Measurements from ENCODE around the gene ACTRT2.

The ACTRT2 gene

DNA sequence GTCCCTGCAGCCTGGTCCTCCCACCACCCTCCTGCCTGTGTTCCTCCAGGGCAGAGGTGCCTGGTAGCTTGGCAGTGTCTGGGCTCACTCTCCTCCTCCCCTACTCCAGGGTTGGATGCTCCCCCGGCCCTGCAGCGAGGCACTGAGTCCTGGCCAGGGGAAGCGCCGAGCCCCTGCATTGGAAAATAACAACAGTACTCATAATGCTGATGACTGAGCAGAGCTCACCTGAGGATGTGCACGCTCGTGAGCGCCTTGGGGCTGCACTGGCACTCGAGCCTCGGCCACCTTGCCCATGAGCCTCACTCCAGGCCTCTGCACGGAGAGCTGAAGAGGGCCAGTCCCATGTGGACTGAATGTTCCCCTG lies 6.0 kb upstream of the ACTRT2 start:
- TF ChIP-seq CTCF (IDR thresholded peaks at IDR 0.05), result no peak
- Histone ChIP-seq H3K27ac (no peak overlapping the region), H3K4me3 (no peak overlapping the region)
- no peak for DNase-seq (ENCODE audit: low spot score)

GRCh38 chr1:3015744-3016143 lies 5.5 kb upstream of the ACTRT2 start:
- TF ChIP-seq CTCF (IDR thresholded peaks at IDR 0.05), result no peak
- Histone ChIP-seq H3K4me3 (no peak overlapping the region), H3K27ac (no peak overlapping the region)
- no peak for DNase-seq (ENCODE audit: low spot score)

DNA sequence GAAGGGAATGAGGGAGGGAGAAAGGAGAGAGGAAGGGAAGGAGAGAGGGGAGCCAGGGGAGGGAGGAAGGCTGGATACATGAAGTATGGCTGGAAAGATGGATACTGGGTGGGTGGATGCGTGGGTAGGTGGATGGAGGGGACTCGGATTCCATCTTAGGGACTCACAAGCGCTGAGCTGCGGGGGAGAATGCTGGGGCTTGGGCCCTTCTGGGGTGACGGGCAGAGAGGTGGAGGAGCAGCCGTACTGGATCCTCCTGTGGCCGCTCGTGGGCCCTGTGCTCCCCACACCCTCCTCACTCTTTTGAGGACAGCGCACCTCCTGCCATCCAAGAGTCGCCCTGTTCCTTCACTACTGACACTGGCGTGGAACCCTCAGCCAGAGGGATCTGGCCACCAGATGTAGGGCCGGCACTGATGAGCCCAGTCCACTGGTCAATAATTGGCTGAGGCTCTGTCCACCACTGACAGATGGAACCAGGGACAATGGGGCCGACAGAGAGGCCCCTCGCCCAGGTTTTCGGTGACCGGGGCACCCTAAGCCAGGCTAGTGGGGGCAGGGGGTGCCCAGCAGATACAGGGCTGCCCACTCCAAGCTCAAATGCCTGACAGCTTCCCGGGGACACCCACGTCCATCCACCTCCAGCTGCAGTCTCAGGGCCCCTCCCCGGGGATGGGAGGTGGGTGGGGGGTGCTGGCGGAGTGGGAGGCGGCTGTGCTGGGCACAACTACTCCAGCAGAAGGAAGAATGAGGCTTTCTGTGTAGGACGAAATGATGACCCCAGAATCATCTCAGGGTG lies 4.4 kb upstream of the ACTRT2 start:
- Histone ChIP-seq H3K4me3 (no peak overlapping the region), H3K27ac (no peak overlapping the region)
- no peak for DNase-seq (ENCODE audit: low spot score)
- TF ChIP-seq CTCF (IDR thresholded peaks at IDR 0.05), result no peak

GRCh38 chr1:3017440-3018050 lies 3.7 kb upstream of the ACTRT2 start:
- H3K4me3 ChIP-seq, result no peak overlapping the region
- H3K27ac ChIP-seq, result no peak overlapping the region
- no peak for TF ChIP-seq CTCF (IDR thresholded peaks at IDR 0.05)
- DNase-seq (ENCODE audit: low spot score), result no peak

DNA sequence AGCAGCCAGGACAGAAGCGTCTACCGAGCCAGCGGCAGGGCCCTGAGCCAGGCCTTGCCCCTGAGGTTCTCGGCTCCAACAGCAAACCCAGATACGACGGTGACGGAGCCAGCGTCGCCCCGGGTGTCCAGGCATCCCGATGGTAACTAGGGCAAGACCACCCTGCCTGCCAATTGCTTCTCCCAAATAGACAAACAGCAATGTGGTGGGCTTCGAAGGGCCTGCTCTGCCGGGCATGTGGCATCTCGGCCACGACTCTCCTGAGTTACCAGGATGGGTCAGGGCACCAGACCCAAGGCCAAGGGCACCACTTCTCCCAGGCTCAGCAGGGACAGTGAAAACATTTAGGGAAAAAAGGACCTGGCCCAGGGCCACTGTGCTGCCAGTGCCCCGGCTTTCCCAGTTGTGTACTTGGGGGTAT lies 3.2 kb upstream of the ACTRT2 start:
- no peak for DNase-seq (ENCODE audit: low spot score)
- H3K27ac ChIP-seq, result no peak overlapping the region
- H3K4me3 ChIP-seq, result no peak overlapping the region
- no peak for TF ChIP-seq CTCF (IDR thresholded peaks at IDR 0.05)

- no peak for DNase-seq (ENCODE audit: low spot score)
- TF ChIP-seq CTCF (IDR thresholded peaks at IDR 0.05), result no peak
- no peak overlapping the region for H3K27ac ChIP-seq
Observed at GRCh38 chr1:3018576-3018975, 2.7 kb upstream of the ACTRT2 start.

DNA sequence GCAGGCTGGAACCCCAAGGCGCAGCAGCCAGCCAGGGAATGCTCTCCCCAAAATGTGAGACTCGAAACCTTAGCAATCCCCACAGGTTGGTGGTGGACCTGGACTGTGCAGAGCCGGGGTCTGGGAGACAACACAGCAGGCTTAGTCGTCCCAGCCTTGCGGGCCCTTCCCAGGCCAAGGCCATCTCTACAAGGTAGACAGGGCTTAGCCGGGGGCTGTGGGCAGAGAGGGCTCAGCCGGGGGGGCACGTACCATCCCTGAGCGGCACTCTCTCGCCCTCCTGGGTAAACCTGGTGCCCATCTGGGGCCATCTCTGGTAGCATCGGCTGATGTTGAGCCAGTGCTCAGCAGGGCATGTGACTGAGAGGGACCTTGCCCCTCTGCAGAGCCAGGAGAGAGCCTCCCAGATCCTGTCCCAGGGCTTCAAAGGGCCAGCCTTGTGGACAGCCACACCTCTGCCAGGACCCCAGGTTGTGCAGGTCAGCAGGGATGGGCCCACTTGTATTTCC lies 2.2 kb upstream of the ACTRT2 start:
- H3K4me3 ChIP-seq, result no peak overlapping the region
- no peak for DNase-seq (ENCODE audit: low spot score)
- TF ChIP-seq CTCF (IDR thresholded peaks at IDR 0.05), result no peak
- H3K27ac ChIP-seq, result no peak overlapping the region

More at GRCh38 chr1:3018576-3018975, 2.7 kb upstream of the ACTRT2 start:
- H3K4me3 ChIP-seq, result no peak overlapping the region
